Activated CD4-positive, alpha-beta T cell treated with anti-CD3 and anti-CD28 coated beads for 24 hours (primary cell): Measurements from ENCODE around the gene CKMT1B.
"Not testable (repeated sequence)": the region's sequence is repeated elsewhere in the genome, so short reads cannot be mapped to it uniquely, and the experiment has no call there.

Experiments
- DNase-seq, 2 donors: peaks; one replicate each; pipeline ENCODE4 v3.0.0-alpha.2; 2020; ENCODE audit warnings: low read depth in 2 of 2

Gene CKMT1B

GRCh38 chr15:43638464-43639204 lies 44.8 kb downstream of the CKMT1B start:
- not testable (repeated sequence) for DNase-seq
